HCT116 (cell line): ENCODE measurements around the gene CLIP2. TPM values are rescaled to one million over a fixed set of nuclear protein-coding genes. Genes with fewer than 3 reads are reported as not detected.

Experiments used
- ATAC-seq: fragments of 200-7000 bp; cut with Tn5 transposase; 2 replicates; pipeline ENCODE4 v1.9.1; 2020; ENCODE audit warnings: mild to moderate bottlenecking, moderate library complexity
- Bru-seq: library from RNA; stranded (reverse); fragments of 400-500 nt; gene quantifications from one replicate; lab custom pipeline; 2021; lab: Mats Ljungman, UMichigan
- BruChase-seq, 2 experiments: library from RNA; stranded (reverse); fragments of 400-500 nt; gene quantifications; one replicate each; lab custom pipeline; 2021; lab: Mats Ljungman, UMichigan
- BruUV-seq: library from RNA; stranded (reverse); fragments of 400-500 nt; replicated peaks from 2 replicates; lab custom pipeline; 2021; lab: Mats Ljungman, UMichigan
- CTCF ChIA-PET: fragments of 300-600 bp; sonication (Branson Sonifier 250); formaldehyde crosslinking; loops from one replicate; lab custom pipeline; 2021; ENCODE audit warnings: antibody characterized with exemption; lab: Charles Lee
- POLR2A ChIA-PET: fragments of 300-600, 350-600 bp; sonication (Branson Sonifier 250); formaldehyde crosslinking; loops from one replicate; lab custom pipeline; 2021; ENCODE audit warnings: antibody characterized with exemption; lab: Charles Lee
- RAD21 ChIA-PET, 2 experiments: fragments of 300-600 bp; sonication (Branson Sonifier 250); formaldehyde crosslinking; loops; one replicate each; lab custom pipeline; 2023; ENCODE audit warnings: low total read pairs in 2 of 2; ENCODE audit not compliant: uncharacterized antibody in 2 of 2, unreplicated experiment in 2 of 2, low non-redundant PET in 1 of 2; lab: Charles Lee
- DNase-seq: peaks from one replicate; pipeline ENCODE4 v3.0.0-alpha.2; 2010; ENCODE audit warnings: low read depth, low spot score
- H2AFZ ChIP-seq: fragments of 200-600 bp; shearing (Covaris generic), sonication (generic); 2 replicates; pipeline ENCODE4 v1.6.1; 2017; ENCODE audit warnings: low read depth, mixed run types, mixed read lengths, antibody characterized with exemption, low read length; ENCODE audit not compliant: poor library complexity, severe bottlenecking
- H3K27ac ChIP-seq: 2 replicates; pipeline ENCODE4 v1.5.1; 2012; ENCODE audit warnings: low read depth, low read length
- H3K27me3 ChIP-seq: fragments of 200-600 bp; sonication (generic); 2 replicates; pipeline ENCODE4 v1.6.1; 2016; ENCODE audit warnings: mixed run types, low read length, mixed read lengths; ENCODE audit not compliant: insufficient read depth
- H3K36me3 ChIP-seq, 2 experiments: fragments of 200-500 bp in 1 of 2; fragments of 200-600 bp in 1 of 2; sonication (Bioruptor generic) in 1 of 2; sonication (generic) in 1 of 2; 2 replicates each; pipeline versions ENCODE4 v1.5.1 to v1.6.1; 2014 to 2016; ENCODE audit warnings: low read length in 2 of 2, inconsistent platforms in 1 of 2, mixed read lengths in 1 of 2, mixed run types in 1 of 2; ENCODE audit not compliant: insufficient read depth in 2 of 2, control insufficient read depth in 1 of 2
- H3K4me1 ChIP-seq, 2 experiments: fragments of 200-600 bp in 1 of 2; sonication (generic) in 1 of 2; 2 replicates each; pipeline versions ENCODE4 v1.5.1 to v1.6.1; 2012 to 2017; ENCODE audit warnings: low read length in 2 of 2, inconsistent platforms in 1 of 2, mild to moderate bottlenecking in 1 of 2, mixed read lengths in 1 of 2, mixed run types in 1 of 2, moderate library complexity in 1 of 2; ENCODE audit not compliant: insufficient read depth in 2 of 2, control insufficient read depth in 1 of 2
- H3K4me2 ChIP-seq: fragments of 200-600 bp; sonication (generic); 2 replicates; pipeline ENCODE4 v1.6.1; 2017; ENCODE audit warnings: mixed run types, low read length, mixed read lengths
- H3K4me3 ChIP-seq, 2 experiments: fragments of 200-600 bp in 1 of 2; sonication (generic) in 1 of 2; replicated peaks in 1 of 2; 2 replicates each; pipeline ENCODE4 v1.5.1; 2011 to 2016; ENCODE audit warnings: low read length in 2 of 2, control low read depth in 1 of 2, low read depth in 1 of 2, mild to moderate bottlenecking in 1 of 2, mixed read lengths in 1 of 2, mixed run types in 1 of 2
- H3K79me2 ChIP-seq: fragments of 200-600 bp; sonication (generic); 2 replicates; pipeline ENCODE4 v1.6.1; 2017; ENCODE audit warnings: mild to moderate bottlenecking, mixed run types, low read length, moderate library complexity, mixed read lengths; ENCODE audit not compliant: insufficient read depth
- H3K9ac ChIP-seq: fragments of 200-600 bp; sonication (generic); 2 replicates; pipeline ENCODE4 v1.6.1; 2016; ENCODE audit warnings: low read length, mixed read lengths
- H3K9me2 ChIP-seq: fragments of 200-600 bp; sonication (generic), shearing (Covaris generic); 2 replicates; pipeline ENCODE4 v1.6.1; 2017; ENCODE audit warnings: mixed run types, mild to moderate bottlenecking, moderate library complexity; ENCODE audit not compliant: insufficient read depth
- H3K9me3 ChIP-seq, 2 experiments: fragments of 200-500 bp in 1 of 2; fragments of 200-600 bp in 1 of 2; sonication (Bioruptor generic) in 1 of 2; sonication (generic) in 1 of 2; 2 replicates each; pipeline ENCODE4 v1.6.1; 2014 to 2017; ENCODE audit warnings: low read length in 2 of 2, mixed read lengths in 2 of 2, inconsistent platforms in 1 of 2, low read depth in 1 of 2, mild to moderate bottlenecking in 1 of 2, mixed run types in 1 of 2, moderate library complexity in 1 of 2; ENCODE audit not compliant: control insufficient read depth in 1 of 2, insufficient read depth in 1 of 2
- H4K20me1 ChIP-seq: fragments of 200-600 bp; sonication (generic), shearing (Covaris generic); 2 replicates; pipeline ENCODE4 v1.6.1; 2017; ENCODE audit warnings: mixed run types, mild to moderate bottlenecking, moderate library complexity; ENCODE audit not compliant: insufficient read depth
- CTCF ChIP-seq, 3 experiments: fragments of 200-600 bp in 1 of 3; sonication (generic) in 1 of 3; IDR thresholded peaks in 2 of 3; conservative IDR thresholded peaks in 1 of 3; 2 replicates each; pipeline ENCODE4 v1.5.1; 2012 to 2017; ENCODE audit warnings: low read depth in 2 of 3, low read length in 2 of 3, antibody characterized with exemption in 1 of 3, borderline replicate concordance in 1 of 3, control low read depth in 1 of 3, mild to moderate bottlenecking in 1 of 3, mixed read lengths in 1 of 3, mixed run types in 1 of 3, moderate library complexity in 1 of 3; ENCODE audit not compliant: insufficient read depth in 1 of 3
- EGR1 ChIP-seq: IDR thresholded peaks from 2 replicates; pipeline ENCODE4 v1.6.1; 2012; ENCODE audit warnings: low read depth
- POLR2A ChIP-seq: IDR thresholded peaks from 2 replicates; pipeline ENCODE4 v1.7.0; 2011; ENCODE audit warnings: borderline replicate concordance; ENCODE audit not compliant: insufficient read depth, insufficient read length; ENCODE audit errors: extremely low read depth
- POLR2AphosphoS5 ChIP-seq: IDR thresholded peaks from 2 replicates; pipeline ENCODE4 v1.6.1; 2011; ENCODE audit warnings: mild to moderate bottlenecking, low read depth, low read length, moderate library complexity
- TCF7L2 ChIP-seq: IDR thresholded peaks from 2 replicates; pipeline ENCODE4 v1.7.0; 2011; ENCODE audit warnings: borderline replicate concordance, inconsistent platforms; ENCODE audit not compliant: insufficient read depth, insufficient read length; ENCODE audit errors: extremely low read depth
- ZFX ChIP-seq: fragments of 450-650 bp; IDR thresholded peaks from 2 replicates; pipeline ENCODE4 v1.6.1; 2017
- ZNF274 ChIP-seq: fragments of 200-500 bp; sonication (Bioruptor generic); IDR thresholded peaks from 2 replicates; pipeline ENCODE4 v1.6.1; 2014; ENCODE audit warnings: mild to moderate bottlenecking, low read depth, low read length, inconsistent platforms
- intact Hi-C: fragments of 100-400 bp; cut with micrococcal nuclease; formaldehyde crosslinking; loops from 2 replicates; pipeline ENCODE4 v1.10.0; 2022
- long read RNA-seq: library from polyadenylated mRNA; unstranded; transcript quantifications from one replicate; pipeline ENCODE4 v2.0.0, GENCODE V29; 2021; ENCODE audit not compliant: unreplicated experiment
- polyA plus RNA-seq: library from polyadenylated mRNA; unstranded; fragments of >200 nt; gene quantifications from 2 replicates; pipeline ENCODE4 v1.2.1, GENCODE V29; 2012; ENCODE audit warnings: missing spikeins
- total RNA-seq: library from RNA; stranded (reverse); gene quantifications from one replicate; pipeline ENCODE4 v1.2.1, GENCODE V29; 2021; ENCODE audit not compliant: unreplicated experiment

The CLIP2 gene
- total RNA-seq (40.1 TPM), Bru-seq, nascent RNA (percentile 61 among the genes with signal in this experiment), BruChase-seq, experiment 1, labeled RNA remaining after a 6-hour chase (percentile 65 among the genes with signal in this experiment), BruChase-seq, experiment 2, labeled RNA remaining after a 2-hour chase (percentile 61 among the genes with signal in this experiment)
- polyA plus RNA-seq, result 28.6 and 33.7 TPM in 2 replicates
- long read RNA-seq, full-length matches to known transcripts, result 19 of 63 reads
- long read RNA-seq, partial matches to known transcripts, result 9 of 63 reads
- long read RNA-seq, other reads (novel, unspliced or antisense), result 35 of 63 reads

GRCh38 chr7:74289018-74289658 lies at the start of gene CLIP2:
TSS of gene CLIP2 (plus strand) at chr7:74289407. CDS start at chr7:74317547, 28,140 bp downstream.
- H3K9me3 ChIP-seq, result no peaks in the 10 kb centered on the region
- H3K4me3 ChIP-seq, result peak within 1 kb of the TSS; percentile 80 to 85
- H3K27me3 ChIP-seq, result no peaks in the 10 kb centered on the region
- H3K36me3 ChIP-seq, result no peaks in the 10 kb centered on the region
- CTCF ChIA-PET, result interaction anchor here (3.1 kb wide), 1 partner anchor 14 kb away, joined by 18 read pairs; no protein-coding TSS in a partner anchor
- peaks cover 46% of the 10 kb centered on the region for H3K79me2 ChIP-seq
- BruUV-seq, result no TSS peak
- peak within 1 kb of the TSS; percentile 84 for H3K9ac ChIP-seq
- H3K4me2 ChIP-seq, result peak within 1 kb of the TSS; percentile 100
- intact Hi-C loops, result loop anchor here (1.0 kb wide), 1 partner anchor 19 kb away; no protein-coding TSS in a partner anchor
- no peaks in the 10 kb centered on the region for H3K9me2 ChIP-seq
- POLR2A ChIA-PET, result interaction anchor here (1.0 to 2.2 kb wide), 2 partner anchors 9 to 19 kb away, joined by 3 to 9 read pairs; no protein-coding TSS in a partner anchor
- H4K20me1 ChIP-seq, result no peaks in the 10 kb centered on the region
- ATAC-seq (peak; percentile 75), DNase-seq (peak; percentile 54)
- H3K27ac ChIP-seq, result peak within 1 kb of the TSS; percentile 84
- peaks cover 50 to 78% of the 10 kb centered on the region in 2 experiments for H3K4me1 ChIP-seq
- RAD21 ChIA-PET, result interaction anchor here in 1 of 2 experiments (0.6 kb wide), 1 partner anchor 26 kb away, joined by 4 read pairs; no protein-coding TSS in a partner anchor
- TF ChIP-seq ZNF274 (no peak), TCF7L2 (peak; percentile 43), POLR2A (peak; percentile 25), POLR2AphosphoS5 (peak; percentile 83), EGR1 (no peak), ZFX (peak; percentile 48; the same call in 1 of the 2 replicates)
- peak within 1 kb of the TSS; percentile 99 for H2AFZ ChIP-seq

- Histone ChIP-seq H3K36me3 (peaks cover 39 to 73% of the 10 kb centered on the region in 2 experiments), H3K4me3 (no peak overlapping the region), H3K27ac (no peak overlapping the region), H2AFZ (no peak overlapping the region), H3K27me3 (no peaks in the 10 kb centered on the region), H3K79me2 (peaks cover 16% of the 10 kb centered on the region; the same call in 1 of the 2 replicates), H4K20me1 (no peaks in the 10 kb centered on the region; the same call in 1 of the 2 replicates), H3K9me2 (no peaks in the 10 kb centered on the region), H3K4me1 (no peaks in the 10 kb centered on the region), H3K9ac (no peak overlapping the region), H3K9me3 (no peaks in the 10 kb centered on the region), H3K4me2 (no peak overlapping the region)
- ChIA-PET POLR2A (no interaction called here), RAD21 (no interaction called here)
- DNase-seq (no peak), ATAC-seq (no peak)
- TF ChIP-seq POLR2AphosphoS5 (no peak), CTCF (IDR thresholded peaks at IDR 0.05 in 2 of 3, conservative IDR thresholded peaks at IDR 0.05 in 1 of 3; ENCODE audit: borderline replicate concordance in 1 of 3, insufficient read depth in 1 of 3, low read depth in 2 of 3, low read length in 2 of 3) (no peak)
- TF ChIP-seq, all 23 proteins: peak for 0
- CTCF ChIA-PET, result no interaction called here
- BruUV-seq, result no TSS peak
- intact Hi-C loops, result no loop called here
Measured at GRCh38 chr7:74240482-74240881, 48.7 kb upstream of the CLIP2 start.
